Measurements from ENCODE around the gene SEPTIN14.
A peak's percentile ranks its signal among the peaks of the same experiment; 100 is the strongest.
"Not testable (repeated sequence)": the region's sequence is repeated elsewhere in the genome, so short reads cannot be mapped to it uniquely, and the experiment has no call there.

Gene SEPTIN14

GRCh38 chr7:55862652-55863051 is at the start of gene SEPTIN14:
Gene SEPTIN14 (minus strand): TSS chr7:55862752. CDS start chr7:55861996, 756 bp downstream.
- not testable (repeated sequence) for DNase-seq (ENCODE audit: low read depth in 2 of 2)

GRCh38 chr7:55903985-55904759 is 41.6 kb upstream of the SEPTIN14 start:
- DNase-seq (ENCODE audit: low read depth in 2 of 2): no peak

DNA sequence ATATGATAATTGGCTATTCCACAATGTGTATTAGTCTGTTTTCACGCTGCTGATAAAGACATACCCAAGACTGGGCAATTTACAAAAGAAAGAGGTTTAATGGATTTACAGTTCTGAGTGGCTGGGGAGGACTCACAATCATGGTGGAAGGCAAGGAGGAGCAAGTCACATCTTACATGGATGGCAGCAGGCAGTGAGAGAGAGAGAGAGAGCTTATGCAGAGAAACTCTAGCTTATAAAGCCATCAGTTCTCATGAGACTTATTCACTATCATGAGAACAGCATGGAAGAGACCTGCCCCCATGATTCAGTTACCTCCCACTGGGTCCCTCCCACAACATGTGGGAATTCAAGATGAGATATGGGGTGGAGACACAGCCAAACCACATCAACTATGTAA is 38.5 kb upstream of the SEPTIN14 start:
- not testable (repeated sequence) for DNase-seq (ENCODE audit: low read depth in 2 of 2)

DNA sequence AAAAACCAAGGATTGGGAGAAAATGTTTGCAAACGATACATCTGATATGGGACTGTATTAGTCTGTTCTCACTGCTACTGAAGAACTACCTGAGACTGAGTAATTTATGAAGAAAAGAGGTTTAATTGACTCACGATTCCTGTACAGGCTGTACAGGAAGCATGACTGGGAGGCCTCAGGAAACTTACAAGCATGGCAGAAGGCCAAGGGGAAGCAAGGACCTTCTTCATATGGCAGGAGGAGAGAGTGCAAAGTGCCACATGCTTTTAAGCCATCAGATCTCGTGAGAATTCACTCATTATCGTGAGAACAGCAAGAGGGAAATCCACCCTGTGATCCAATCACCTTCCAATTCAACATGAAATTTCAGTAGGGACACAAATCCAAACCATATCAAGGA is 35.7 kb upstream of the SEPTIN14 start:
- DNase-seq (ENCODE audit: low read depth in 2 of 2): no peak

DNA sequence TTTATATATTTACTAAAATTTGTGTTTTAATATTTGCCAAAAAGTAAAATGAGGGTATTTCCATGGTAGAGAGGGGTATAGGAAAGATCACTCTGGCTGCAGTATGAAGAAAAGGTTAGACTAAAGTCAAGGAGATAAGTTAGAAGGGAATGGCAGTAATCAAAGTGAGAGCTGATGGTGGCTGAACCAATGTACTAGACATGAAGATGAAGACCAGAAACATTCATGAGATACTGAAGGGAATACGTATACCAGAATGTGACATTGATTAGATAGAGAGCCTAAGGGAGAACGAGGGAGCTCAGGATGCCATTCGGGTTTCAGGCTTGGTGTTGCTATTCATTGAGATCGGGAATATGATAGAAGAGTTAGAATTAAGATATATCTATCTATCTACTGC is 32.5 kb upstream of the SEPTIN14 start:
- DNase-seq (ENCODE audit: low read depth in 2 of 2): no peak

- no peak for DNase-seq (ENCODE audit: low read depth in 2 of 2)
Measured at GRCh38 chr7:55893940-55894339, 31.4 kb upstream of the SEPTIN14 start.

DNA sequence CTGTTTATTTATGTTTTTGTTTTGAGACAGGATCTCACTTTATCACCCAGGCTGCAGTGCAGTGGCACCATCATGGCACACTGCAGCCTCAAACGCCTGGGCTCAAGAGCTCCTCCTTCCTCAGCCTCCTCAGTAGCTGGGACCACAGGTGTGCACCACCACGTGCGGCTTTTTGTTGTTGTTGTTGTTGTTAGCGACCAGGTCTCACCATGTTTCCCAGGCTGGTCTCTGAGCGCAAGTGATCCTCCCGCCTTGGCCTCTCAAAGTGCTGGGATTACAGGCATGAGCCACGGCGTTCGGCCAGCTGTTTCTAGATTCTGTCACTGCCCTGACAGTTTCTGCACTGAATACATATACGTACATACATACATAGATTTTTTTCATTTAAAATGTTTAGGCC is 25.8 kb upstream of the SEPTIN14 start:
- DNase-seq (ENCODE audit: low read depth in 2 of 2): not testable (repeated sequence)

DNA sequence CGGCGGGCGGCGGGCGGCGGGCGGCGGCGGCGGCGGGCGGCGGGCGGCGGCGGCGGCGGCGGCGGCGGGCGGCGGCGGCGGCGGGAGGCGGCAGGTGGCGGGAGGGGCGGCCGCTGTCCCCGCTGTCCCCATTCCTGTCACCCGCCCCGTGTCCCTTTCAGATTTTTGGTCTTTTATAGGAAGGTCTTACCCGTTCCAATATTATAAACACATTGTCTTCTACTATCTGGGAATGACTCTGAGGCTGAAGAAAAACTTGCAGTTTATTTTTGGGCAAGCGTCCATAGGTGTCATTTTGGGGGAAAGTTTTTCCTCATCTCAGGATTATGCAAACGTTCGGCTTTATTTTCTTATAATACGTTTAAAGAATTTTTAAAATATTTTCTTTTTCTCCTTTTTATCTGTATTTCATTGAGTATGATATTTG is 25.3 kb upstream of the SEPTIN14 start:
- peak in 1 of 2 experiments; percentile 3 for DNase-seq (ENCODE audit: low read depth in 2 of 2)

DNA sequence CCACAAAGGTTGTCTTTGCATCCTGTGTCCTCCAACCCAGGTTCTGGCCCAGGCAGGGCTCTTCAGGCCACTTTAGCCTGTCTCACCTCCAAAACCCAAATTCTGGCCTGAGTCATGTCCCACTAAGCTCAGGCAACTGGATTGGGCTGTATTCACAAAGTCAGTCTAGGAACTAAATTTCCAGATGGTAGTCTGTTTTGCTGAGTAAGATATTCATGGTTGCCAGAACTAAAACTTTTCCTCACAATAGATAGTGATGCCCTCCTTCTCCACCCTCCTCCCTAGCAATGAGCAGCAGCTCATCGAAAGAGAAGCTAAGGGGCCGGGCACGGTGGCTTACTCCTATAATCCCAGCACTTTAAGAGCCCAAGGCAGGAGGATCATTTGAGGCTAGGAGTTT is 21.8 kb upstream of the SEPTIN14 start:
- DNase-seq (ENCODE audit: low read depth in 2 of 2): no peak

DNA sequence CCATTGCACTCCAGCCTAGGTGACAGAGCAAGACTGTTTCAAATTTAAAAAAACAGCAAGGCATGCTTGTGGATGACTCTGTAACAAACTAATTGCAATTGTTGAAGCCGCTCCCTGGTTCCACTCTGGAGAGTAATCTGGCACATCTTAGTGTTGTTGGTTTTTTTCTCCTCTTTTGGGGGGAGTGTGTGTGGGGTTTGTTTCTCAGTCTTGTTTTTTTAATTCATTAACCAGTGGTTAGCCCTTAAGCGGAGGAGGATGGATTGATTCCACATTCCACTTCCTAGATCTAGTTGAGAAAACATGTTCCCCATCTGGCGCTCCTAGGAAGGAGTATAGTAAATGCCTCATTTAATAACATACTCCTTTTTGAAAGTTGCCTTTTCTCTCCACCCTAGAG is 16.1 kb upstream of the SEPTIN14 start:
- no peak for DNase-seq (ENCODE audit: low read depth in 2 of 2)

- DNase-seq (ENCODE audit: low read depth in 2 of 2): no peak
Measured at GRCh38 chr7:55877308-55877707, 14.8 kb upstream of the SEPTIN14 start.

GRCh38 chr7:55873765-55874164 is 11.2 kb upstream of the SEPTIN14 start:
- no peak for DNase-seq (ENCODE audit: low read depth in 2 of 2)

DNA sequence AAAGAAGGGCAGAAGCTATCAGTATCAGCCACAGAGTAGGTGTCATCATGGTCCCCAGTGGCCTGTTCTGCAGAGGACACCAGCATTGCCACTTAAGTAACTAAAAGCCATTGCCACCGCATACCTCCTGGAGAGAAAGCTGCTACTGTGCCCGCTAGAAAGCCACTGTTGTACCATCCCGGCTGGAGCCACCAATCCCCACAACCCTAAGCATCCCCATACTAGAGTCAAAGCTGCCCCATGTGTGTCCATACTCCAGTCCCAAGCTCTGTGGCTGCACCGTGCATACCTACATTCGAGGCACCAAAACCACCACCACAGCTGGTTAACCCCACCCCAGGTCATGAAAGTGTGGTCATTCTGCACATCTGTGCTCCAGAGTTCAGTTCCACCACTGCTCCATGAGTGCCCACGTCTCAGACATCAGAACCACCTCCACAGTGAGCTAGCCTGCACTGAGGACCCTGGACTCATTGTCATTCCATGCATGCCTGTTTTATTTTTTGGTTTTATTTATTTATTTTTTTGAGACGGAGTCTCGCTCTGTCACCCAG is 9.5 kb upstream of the SEPTIN14 start:
- no peak for DNase-seq (ENCODE audit: low read depth in 2 of 2)

- DNase-seq (ENCODE audit: low read depth in 2 of 2): not testable (repeated sequence)
Measured at GRCh38 chr7:55868989-55869388, 6.4 kb upstream of the SEPTIN14 start.

- not testable (repeated sequence) for DNase-seq (ENCODE audit: low read depth in 2 of 2)
Measured at GRCh38 chr7:55845164-55845563, 17.4 kb downstream of the SEPTIN14 start.

DNA sequence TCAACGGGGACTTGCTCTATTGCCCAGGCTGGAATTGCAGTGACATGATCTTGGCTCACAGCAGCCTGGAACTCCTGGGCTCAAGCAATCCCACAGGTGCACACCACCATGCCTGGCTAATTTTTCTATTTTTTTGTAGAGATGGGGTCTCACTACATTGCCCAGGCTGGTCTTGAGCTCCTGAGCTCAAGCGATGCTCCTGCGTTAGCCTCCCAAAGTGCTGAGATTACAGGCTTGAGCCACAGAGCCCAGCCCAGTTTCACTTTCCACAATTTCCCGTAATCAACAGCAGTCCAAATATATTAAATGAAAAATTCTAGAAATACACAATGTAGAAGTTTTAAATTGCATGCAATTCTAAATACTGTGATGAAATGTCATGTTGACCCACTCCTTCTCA is 24.0 kb downstream of the SEPTIN14 start:
- no peak for DNase-seq (ENCODE audit: low read depth in 2 of 2)

GRCh38 chr7:55827577-55827976 is 35.0 kb downstream of the SEPTIN14 start:
- DNase-seq (ENCODE audit: low read depth in 2 of 2): no peak

GRCh38 chr7:55818686-55819085 is 43.9 kb downstream of the SEPTIN14 start:
- DNase-seq (ENCODE audit: low read depth in 2 of 2): no peak

GRCh38 chr7:55797260-55797659 is 65.3 kb downstream of the SEPTIN14 start:
- DNase-seq (ENCODE audit: low read depth in 2 of 2): not testable (repeated sequence)

- no peak for DNase-seq (ENCODE audit: low read depth in 2 of 2)
Measured at GRCh38 chr7:55794527-55794926, 68.0 kb downstream of the SEPTIN14 start.

DNA sequence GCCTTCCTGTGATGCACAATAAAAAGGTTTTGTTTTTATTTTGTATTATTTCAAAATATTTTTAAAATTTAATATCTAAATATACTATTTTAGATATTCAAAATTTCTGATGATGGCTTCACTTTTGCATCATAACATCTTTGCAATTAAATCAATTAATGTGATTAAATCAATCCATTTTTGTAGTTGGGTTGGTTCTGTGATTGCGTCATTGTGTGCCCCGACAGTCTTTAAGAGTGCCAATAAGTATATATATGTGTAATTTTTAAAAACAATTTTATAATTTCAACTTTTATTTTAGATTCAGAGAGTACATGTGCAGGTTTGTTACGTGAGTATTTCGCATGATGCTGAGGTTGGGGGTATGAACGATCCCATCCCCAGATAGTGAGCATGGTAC is 70.5 kb downstream of the SEPTIN14 start:
- no peak for DNase-seq (ENCODE audit: low read depth in 2 of 2)

- no peak for DNase-seq (ENCODE audit: low read depth in 2 of 2)
Measured at GRCh38 chr7:55787796-55788195, 74.8 kb downstream of the SEPTIN14 start.

DNA sequence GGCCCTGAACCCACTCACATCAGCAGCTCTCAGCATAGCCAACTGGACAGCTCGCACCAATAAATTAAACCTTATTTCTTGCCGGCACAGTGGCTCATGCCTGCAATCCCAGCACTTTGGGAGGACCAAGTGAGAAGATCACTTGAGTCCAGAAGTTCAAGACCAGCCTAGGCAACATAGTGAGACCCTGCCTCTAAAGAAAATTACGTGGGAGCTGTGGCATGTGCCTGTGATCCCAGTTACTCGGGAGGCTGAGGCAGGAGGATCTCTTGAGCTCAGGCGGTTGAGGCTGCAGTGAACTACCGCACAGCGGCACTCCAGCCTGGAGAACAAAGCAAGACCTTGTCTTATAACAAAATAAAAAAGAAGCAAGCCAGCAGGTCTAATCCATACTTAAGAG is 75.7 kb downstream of the SEPTIN14 start:
- DNase-seq (ENCODE audit: low read depth in 2 of 2): no peak
